ENCODE measurements around the gene RAB3C.

The RAB3C gene

DNA sequence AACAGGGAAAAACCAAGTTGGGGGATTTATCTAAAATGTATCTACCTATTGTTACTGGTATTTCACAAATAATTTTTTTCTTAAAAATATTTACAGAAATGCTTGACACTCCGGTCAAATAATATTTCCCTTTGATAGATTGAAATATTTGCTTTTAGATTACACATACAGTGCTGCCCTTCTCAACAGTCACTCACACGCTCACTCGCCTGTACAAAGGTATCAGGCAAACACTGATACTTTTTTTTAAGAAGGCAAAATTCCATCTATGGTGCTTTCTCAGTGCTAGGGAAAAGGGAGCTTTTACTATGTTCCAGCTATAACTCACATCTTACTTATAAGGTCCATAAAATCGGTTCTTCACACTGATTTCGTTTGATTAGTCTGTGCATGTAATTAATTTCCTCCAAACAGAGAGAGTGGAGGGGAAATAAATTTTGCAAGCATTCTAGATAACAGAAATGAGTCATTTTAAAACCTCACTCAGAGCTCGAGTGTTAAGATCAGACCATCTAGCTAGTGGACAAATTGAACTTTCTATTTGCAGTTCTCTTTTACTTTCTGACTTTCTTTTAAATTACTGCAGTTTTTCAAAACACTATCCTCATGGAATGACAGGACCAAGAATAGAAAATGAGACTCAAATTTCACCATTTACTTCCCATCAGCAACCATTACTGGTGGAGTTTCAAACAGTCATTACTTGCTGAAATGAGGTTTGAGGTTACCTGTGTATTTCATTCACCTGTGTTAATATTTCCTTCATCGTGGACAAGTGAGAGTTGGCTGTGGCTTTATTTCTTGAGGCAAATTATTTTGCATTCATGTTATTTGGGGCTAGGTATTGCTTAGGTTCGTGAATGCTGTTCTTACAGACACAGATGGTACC, 273.2 kb downstream of the RAB3C start:
- no peak overlapping the region for H3K4me3 ChIP-seq (ENCODE audit: low read depth, low read length)
- no peak for DNase-seq (ENCODE audit: low read depth)
- TF ChIP-seq, protein P1, sequence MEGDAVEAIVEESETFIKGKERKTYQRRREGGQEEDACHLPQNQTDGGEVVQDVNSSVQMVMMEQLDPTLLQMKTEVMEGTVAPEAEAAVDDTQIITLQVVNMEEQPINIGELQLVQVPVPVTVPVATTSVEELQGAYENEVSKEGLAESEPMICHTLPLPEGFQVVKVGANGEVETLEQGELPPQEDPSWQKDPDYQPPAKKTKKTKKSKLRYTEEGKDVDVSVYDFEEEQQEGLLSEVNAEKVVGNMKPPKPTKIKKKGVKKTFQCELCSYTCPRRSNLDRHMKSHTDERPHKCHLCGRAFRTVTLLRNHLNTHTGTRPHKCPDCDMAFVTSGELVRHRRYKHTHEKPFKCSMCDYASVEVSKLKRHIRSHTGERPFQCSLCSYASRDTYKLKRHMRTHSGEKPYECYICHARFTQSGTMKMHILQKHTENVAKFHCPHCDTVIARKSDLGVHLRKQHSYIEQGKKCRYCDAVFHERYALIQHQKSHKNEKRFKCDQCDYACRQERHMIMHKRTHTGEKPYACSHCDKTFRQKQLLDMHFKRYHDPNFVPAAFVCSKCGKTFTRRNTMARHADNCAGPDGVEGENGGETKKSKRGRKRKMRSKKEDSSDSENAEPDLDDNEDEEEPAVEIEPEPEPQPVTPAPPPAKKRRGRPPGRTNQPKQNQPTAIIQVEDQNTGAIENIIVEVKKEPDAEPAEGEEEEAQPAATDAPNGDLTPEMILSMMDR (IDR thresholded peaks at IDR 0.05; ENCODE audit: insufficient read depth, low read depth, low read length, missing control alignments): no peak

DNA sequence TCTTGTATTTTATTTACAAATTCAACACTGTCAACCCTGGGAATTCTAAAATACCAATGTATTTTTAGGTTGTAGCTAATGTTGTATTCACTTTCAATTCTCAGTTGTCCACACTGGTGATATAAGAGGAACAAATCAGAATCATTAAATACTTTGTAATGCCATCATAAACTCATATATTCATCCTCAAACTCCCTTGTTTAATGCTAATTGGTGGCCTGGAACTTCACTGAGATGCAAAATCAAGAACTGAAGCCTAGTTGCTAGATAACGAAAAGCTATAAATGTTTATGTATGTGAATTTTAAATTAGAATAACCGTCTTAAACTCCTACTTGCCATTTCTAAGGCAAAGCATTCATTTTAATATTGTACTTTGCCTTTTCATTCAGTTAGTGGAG, 274.7 kb downstream of the RAB3C start:
- no peak for DNase-seq (ENCODE audit: low read depth)
- no peak overlapping the region for H3K4me3 ChIP-seq (ENCODE audit: low read depth, low read length)
- TF ChIP-seq, protein P1 (IDR thresholded peaks at IDR 0.05; ENCODE audit: insufficient read depth, low read depth, low read length, missing control alignments): no peak

DNA sequence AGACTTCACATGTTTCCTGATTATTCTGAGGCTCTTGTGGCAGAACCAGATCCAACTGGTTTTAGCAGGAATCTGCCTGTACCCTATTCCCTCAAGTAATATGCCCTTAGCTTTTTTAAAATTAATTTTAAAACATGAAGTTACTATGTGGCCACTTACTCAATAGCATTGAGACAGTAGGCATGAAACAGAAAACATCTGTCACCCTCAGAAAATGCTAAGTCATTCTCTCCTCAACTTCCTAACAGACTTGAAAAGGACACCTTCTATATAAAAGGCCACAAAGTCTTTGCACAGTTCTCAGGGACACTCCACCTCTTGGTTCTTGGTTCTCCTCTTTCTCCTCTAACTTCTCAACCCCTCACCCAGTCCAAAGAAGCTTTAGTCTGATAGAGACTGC, 277.8 kb downstream of the RAB3C start:
- TF ChIP-seq, protein P1 (IDR thresholded peaks at IDR 0.05; ENCODE audit: insufficient read depth, low read depth, low read length, missing control alignments): no peak
- no peak for DNase-seq (ENCODE audit: low read depth)
- no peak overlapping the region for H3K4me3 ChIP-seq (ENCODE audit: low read depth, low read length)

DNA sequence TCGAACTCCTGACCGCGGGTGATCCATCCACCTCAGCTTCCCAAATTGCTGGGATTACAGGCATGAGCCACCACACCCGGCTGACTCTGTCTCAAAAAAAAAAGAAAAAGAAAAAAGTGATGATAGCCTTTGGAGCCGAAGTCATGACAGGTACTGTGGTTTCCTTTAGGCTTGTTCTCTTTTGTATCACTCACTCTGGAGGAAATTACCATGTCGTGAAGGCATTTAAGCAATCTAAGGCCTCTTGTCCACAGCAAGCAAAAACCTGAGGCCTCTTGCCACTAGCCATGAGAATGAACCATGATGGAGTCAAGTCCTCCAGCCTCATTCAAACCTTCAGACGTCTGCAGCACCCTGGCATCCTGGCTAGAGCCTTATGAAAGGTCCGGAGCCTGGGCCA, 286.1 kb downstream of the RAB3C start:
- TF ChIP-seq, protein P1 (IDR thresholded peaks at IDR 0.05; ENCODE audit: insufficient read depth, low read depth, low read length, missing control alignments): no peak
- DNase-seq (ENCODE audit: low read depth): no peak
- H3K4me3 ChIP-seq (ENCODE audit: low read depth, low read length): no peak overlapping the region

DNA sequence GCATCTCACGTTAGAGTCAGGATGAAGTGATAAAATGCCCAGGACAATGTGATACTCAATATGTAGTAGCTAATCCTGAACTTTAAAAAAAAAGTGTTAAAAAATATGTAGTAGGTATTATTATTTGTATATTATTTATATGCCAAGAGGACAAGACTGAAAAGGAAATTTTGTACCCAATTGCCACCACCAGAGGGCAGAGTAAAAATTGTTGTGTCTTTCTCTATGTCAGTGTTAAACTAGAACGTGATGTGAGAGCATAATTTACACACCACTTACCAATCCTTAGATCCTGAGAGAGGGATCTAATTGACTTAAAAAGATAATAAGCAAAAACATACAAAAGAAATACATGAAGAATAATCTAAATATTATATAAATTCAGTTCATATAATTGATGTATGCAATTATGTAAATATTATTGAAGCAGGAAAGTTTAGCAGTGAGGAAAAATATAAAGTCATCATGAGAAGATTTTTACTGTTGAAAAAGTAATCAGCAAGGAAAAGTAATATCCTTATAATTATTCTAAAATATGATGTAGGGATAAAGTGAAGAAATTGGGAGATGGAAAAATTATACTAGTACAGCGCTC, 288.9 kb downstream of the RAB3C start:
- peak; percentile 39 for DNase-seq (ENCODE audit: low read depth)
- H3K4me3 ChIP-seq (ENCODE audit: low read depth, low read length): no peak overlapping the region
- TF ChIP-seq, protein P1 (IDR thresholded peaks at IDR 0.05; ENCODE audit: insufficient read depth, low read depth, low read length, missing control alignments): peak; percentile 57

DNA sequence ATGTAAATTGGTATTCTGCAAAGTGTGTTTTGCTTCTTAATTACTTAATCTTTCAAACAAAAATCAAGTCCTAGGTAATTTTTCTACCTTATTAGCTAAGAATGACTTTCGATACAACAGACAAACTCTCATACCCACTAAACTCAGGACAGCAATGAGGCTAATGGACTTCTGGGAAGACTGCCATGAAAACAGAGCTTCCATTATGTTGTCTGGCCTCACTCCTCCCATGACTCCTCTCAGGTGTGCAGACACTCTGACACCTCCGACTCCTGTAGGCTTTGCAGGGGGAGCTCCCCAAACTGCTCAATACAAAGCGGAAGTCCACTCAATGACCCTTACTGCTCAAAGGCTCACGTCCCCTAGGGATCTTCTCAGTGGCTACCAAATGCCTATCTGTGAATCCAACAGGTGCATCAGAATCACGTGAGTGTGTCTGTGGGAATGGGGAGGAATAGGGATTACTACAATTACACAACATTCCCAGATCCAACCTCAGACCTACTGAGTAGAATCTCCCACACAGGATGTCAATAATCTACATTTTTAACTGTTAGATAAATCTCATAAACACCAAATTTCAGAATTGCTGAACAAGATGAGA, 289.9 kb downstream of the RAB3C start:
- DNase-seq (ENCODE audit: low read depth): no peak
- no peak overlapping the region for H3K4me3 ChIP-seq (ENCODE audit: low read depth, low read length)
- TF ChIP-seq, protein P1 (IDR thresholded peaks at IDR 0.05; ENCODE audit: insufficient read depth, low read depth, low read length, missing control alignments): no peak
